ENCODE measurements around the gene ATP1A4.

ATP1A4 gene

GRCh38 chr1:160193091-160193819 is 41.9 kb downstream of the ATP1A4 start:
- no peak overlapping the region for H3K4me3 ChIP-seq (ENCODE audit: low read depth, low read length)
- DNase-seq (ENCODE audit: low read depth, low spot score) = peak; percentile 83
- in situ Hi-C loops (cut with HindIII; ENCODE audit: low sequenced_read_pairs) = no loop called here
- TF ChIP-seq, protein P1, sequence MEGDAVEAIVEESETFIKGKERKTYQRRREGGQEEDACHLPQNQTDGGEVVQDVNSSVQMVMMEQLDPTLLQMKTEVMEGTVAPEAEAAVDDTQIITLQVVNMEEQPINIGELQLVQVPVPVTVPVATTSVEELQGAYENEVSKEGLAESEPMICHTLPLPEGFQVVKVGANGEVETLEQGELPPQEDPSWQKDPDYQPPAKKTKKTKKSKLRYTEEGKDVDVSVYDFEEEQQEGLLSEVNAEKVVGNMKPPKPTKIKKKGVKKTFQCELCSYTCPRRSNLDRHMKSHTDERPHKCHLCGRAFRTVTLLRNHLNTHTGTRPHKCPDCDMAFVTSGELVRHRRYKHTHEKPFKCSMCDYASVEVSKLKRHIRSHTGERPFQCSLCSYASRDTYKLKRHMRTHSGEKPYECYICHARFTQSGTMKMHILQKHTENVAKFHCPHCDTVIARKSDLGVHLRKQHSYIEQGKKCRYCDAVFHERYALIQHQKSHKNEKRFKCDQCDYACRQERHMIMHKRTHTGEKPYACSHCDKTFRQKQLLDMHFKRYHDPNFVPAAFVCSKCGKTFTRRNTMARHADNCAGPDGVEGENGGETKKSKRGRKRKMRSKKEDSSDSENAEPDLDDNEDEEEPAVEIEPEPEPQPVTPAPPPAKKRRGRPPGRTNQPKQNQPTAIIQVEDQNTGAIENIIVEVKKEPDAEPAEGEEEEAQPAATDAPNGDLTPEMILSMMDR (IDR thresholded peaks at IDR 0.05; ENCODE audit: low read depth, low read length) = peak; percentile 94

GRCh38 chr1:160193832-160194736 is 42.7 kb downstream of the ATP1A4 start:
- TF ChIP-seq, protein P1 (IDR thresholded peaks at IDR 0.05; ENCODE audit: low read depth, low read length) = no peak
- in situ Hi-C loops (cut with HindIII; ENCODE audit: low sequenced_read_pairs) = no loop called here
- no peak for DNase-seq (ENCODE audit: low read depth, low spot score)
- no peak overlapping the region for H3K4me3 ChIP-seq (ENCODE audit: low read depth, low read length)

DNA sequence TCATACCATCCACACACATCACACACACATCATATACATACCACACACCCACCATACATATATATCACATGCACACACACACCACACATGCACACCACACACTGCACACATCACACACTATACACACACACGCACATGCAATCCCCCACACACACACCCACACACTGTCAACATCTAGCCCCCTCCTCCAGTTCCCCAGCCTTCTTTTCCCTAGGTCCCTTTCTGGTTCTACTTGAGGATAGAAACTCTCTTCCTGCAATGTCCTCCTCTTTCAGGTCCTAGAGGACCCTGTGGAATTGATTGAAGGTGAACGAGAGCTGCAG is 43.3 kb downstream of the ATP1A4 start:
- DNase-seq (ENCODE audit: low read depth, low spot score) = no peak
- TF ChIP-seq, protein P1 (IDR thresholded peaks at IDR 0.05; ENCODE audit: low read depth, low read length) = no peak
- H3K4me3 ChIP-seq (ENCODE audit: low read depth, low read length) = no peak overlapping the region
- in situ Hi-C loops (cut with HindIII; ENCODE audit: low sequenced_read_pairs) = no loop called here

- in situ Hi-C loops (cut with HindIII; ENCODE audit: low sequenced_read_pairs) = no loop called here
- no peak for DNase-seq (ENCODE audit: low read depth, low spot score)
- TF ChIP-seq, protein P1 (IDR thresholded peaks at IDR 0.05; ENCODE audit: low read depth, low read length) = no peak
- H3K4me3 ChIP-seq (ENCODE audit: low read depth, low read length) = no peak overlapping the region
These were observed 44.7 kb downstream of the ATP1A4 start for GRCh38 chr1:160196143-160196542.

DNA sequence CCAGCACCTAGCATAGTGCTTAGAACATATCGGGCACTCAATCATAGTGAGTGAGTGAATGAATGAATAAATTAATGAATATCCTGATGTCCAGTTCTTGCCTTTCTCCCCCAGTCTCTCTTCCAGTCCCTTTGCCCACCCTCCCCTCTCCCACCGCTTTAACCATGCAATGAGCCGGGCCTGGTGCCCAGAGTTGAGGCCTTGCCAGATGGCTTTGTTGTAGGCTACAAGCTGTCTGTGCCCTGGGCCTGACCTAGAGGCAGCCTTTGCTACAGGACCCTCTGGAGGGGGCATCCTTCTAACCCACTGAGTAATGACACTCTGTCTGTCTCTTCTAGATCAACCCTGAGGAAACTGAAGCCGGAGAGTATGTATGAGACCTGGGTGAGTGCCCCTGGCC is 45.8 kb downstream of the ATP1A4 start:
- no peak overlapping the region for H3K4me3 ChIP-seq (ENCODE audit: low read depth, low read length)
- TF ChIP-seq, protein P1 (IDR thresholded peaks at IDR 0.05; ENCODE audit: low read depth, low read length) = no peak
- in situ Hi-C loops (cut with HindIII; ENCODE audit: low sequenced_read_pairs) = no loop called here
- no peak for DNase-seq (ENCODE audit: low read depth, low spot score)

GRCh38 chr1:160200786-160201185 is 49.4 kb downstream of the ATP1A4 start:
- no peak overlapping the region for H3K4me3 ChIP-seq (ENCODE audit: low read depth, low read length)
- TF ChIP-seq, protein P1 (IDR thresholded peaks at IDR 0.05; ENCODE audit: low read depth, low read length) = no peak
- DNase-seq (ENCODE audit: low read depth, low spot score) = no peak
- in situ Hi-C loops (cut with HindIII; ENCODE audit: low sequenced_read_pairs) = no loop called here
